Progenitor cell of endocrine pancreas (in vitro differentiated cells): Measurements from ENCODE around the gene ELOVL1. TPM values are rescaled to one million over a fixed set of nuclear protein-coding genes. Genes with fewer than 3 reads are reported as not detected.

ENCODE experiments used
- DNase-seq: peaks from one replicate; pipeline ENCODE4 v3.0.0; 2021; ENCODE audit warnings: low spot score; ENCODE audit not compliant: unreplicated experiment
- H3K27ac Mint-ChIP-seq: 2 replicates; pipeline ENCODE4 v1.8.0; 2021; ENCODE audit warnings: mild to moderate bottlenecking, moderate library complexity, mixed read lengths
- H3K27me3 Mint-ChIP-seq: 2 replicates; pipeline ENCODE4 v1.8.0; 2021; ENCODE audit warnings: mixed read lengths
- H3K36me3 Mint-ChIP-seq: 2 replicates; pipeline ENCODE4 v1.8.0; 2022; ENCODE audit warnings: mixed read lengths; ENCODE audit not compliant: insufficient read depth
- H3K4me1 Mint-ChIP-seq: 2 replicates; pipeline ENCODE4 v1.8.0; 2021; ENCODE audit warnings: low read depth, mixed read lengths
- H3K4me3 Mint-ChIP-seq: 2 replicates; pipeline ENCODE4 v1.8.0; 2021; ENCODE audit warnings: low read depth, mild to moderate bottlenecking, moderate library complexity, mixed read lengths
- H3K9me3 Mint-ChIP-seq: 2 replicates; pipeline ENCODE4 v1.8.0; 2021; ENCODE audit warnings: low read depth, mixed read lengths
- CTCF ChIP-seq: fragments of 200-600 bp; sonication (generic); IDR thresholded peaks from one replicate; pipeline ENCODE4 v1.5.0; 2021; ENCODE audit warnings: antibody characterized with exemption, mild to moderate bottlenecking; ENCODE audit not compliant: unreplicated experiment
- microRNA-seq: library from miRNA; unstranded; fragments of <30 nt; microRNA quantifications from one replicate; pipeline ENCODE4 v1.1.0, GENCODE V29; 2020; ENCODE audit warnings: borderline number of aligned reads; ENCODE audit not compliant: unreplicated experiment
- total RNA-seq: library from RNA; stranded (reverse); gene quantifications from 2 replicates; pipeline ENCODE4 v1.2.1, GENCODE V29; 2021

The ELOVL1 gene
- total RNA-seq, 1 donor from 2014 or later = 46.0 TPM

- Mint-ChIP-seq H3K27ac (no peak overlapping the region), H3K36me3 (no peaks in the 10 kb centered on the region), H3K4me3 (no peak overlapping the region), H3K9me3 (no peaks in the 10 kb centered on the region), H3K4me1 (peaks cover 3% of the 10 kb centered on the region), H3K27me3 (peaks cover 12% of the 10 kb centered on the region)
- no peak for DNase-seq
- no peak for TF ChIP-seq CTCF
Observed at GRCh38 chr1:43314233-43314632, 53.6 kb downstream of the ELOVL1 start.

GRCh38 chr1:43313771-43314170 lies 54.0 kb downstream of the ELOVL1 start:
- H3K27ac Mint-ChIP-seq = no peak overlapping the region
- no peak overlapping the region for H3K4me3 Mint-ChIP-seq
- no peaks in the 10 kb centered on the region for H3K36me3 Mint-ChIP-seq
- DNase-seq = no peak
- peaks cover 3% of the 10 kb centered on the region for H3K4me1 Mint-ChIP-seq
- H3K9me3 Mint-ChIP-seq = no peaks in the 10 kb centered on the region
- peaks cover 12% of the 10 kb centered on the region for H3K27me3 Mint-ChIP-seq
- no peak for TF ChIP-seq CTCF

Small RNA genes lying within 50 kb of the gene (microRNA-seq; reads per million reads assigned to microRNA genes)
- gene MIR6734 = 1.8 reads per million

Other genes with a start within 250 kb of the ELOVL1 start
- gene EBNA1BP2, start 195.7 kb downstream of the ELOVL1 start, total RNA-seq = 48.8 and 51.7 TPM in 2 replicates
- gene CFAP57, start 195.7 kb downstream of the ELOVL1 start, total RNA-seq = 2.2 and 2.3 TPM in 2 replicates
- 38.7 and 41.1 TPM in 2 replicates for gene TMEM125, start 98.0 kb downstream of the ELOVL1 start, total RNA-seq
- 31.4 and 34.3 TPM in 2 replicates for gene C1orf210, start 82.4 kb downstream of the ELOVL1 start, total RNA-seq
- gene TIE1, start 67.0 kb downstream of the ELOVL1 start, total RNA-seq = 0.53 and 1.2 TPM in 2 replicates
- gene MPL, start 30.2 kb downstream of the ELOVL1 start, total RNA-seq = 0.31 TPM in 1 of 2 replicates, not detected in the other
- gene CDC20, start 9.0 kb downstream of the ELOVL1 start, total RNA-seq = 49.4 and 50.9 TPM in 2 replicates
- gene MED8, start 21.8 kb upstream of the ELOVL1 start, total RNA-seq = 30.2 and 30.4 TPM in 2 replicates
- 75.4 and 75.7 TPM in 2 replicates for gene SZT2, start 21.9 kb upstream of the ELOVL1 start, total RNA-seq
- 52.4 and 58.7 TPM in 2 replicates for gene HYI, start 85.9 kb upstream of the ELOVL1 start, total RNA-seq
- 482 and 520 TPM in 2 replicates for gene PTPRF, start 162.9 kb upstream of the ELOVL1 start, total RNA-seq